Caco-2 (cell line): ENCODE data around the gene CASP9. TPM values are rescaled to one million over a fixed set of nuclear protein-coding genes. Genes with fewer than 3 reads are reported as not detected.
"Not testable (repeated sequence)": the region's sequence is repeated elsewhere in the genome, so short reads cannot be mapped to it uniquely, and the experiment has no call there.

Experiments
- BruUV-seq: library from RNA; stranded (reverse); fragments of 400-500 nt; replicated peaks from 2 replicates; lab custom pipeline; 2021; lab: Mats Ljungman, UMichigan
- CTCF ChIA-PET: fragments of 300-600 bp; sonication (Branson Sonifier 250); formaldehyde crosslinking; loops from one replicate; lab custom pipeline; 2022; ENCODE audit warnings: antibody characterized with exemption; lab: Charles Lee
- POLR2A ChIA-PET: fragments of 300-600 bp; sonication (Branson Sonifier 250); formaldehyde crosslinking; loops from one replicate; lab custom pipeline; 2022; ENCODE audit warnings: antibody characterized with exemption; lab: Charles Lee
- DNase-seq, 2 experiments: peaks; one replicate each; pipeline versions ENCODE4 v3.0.0 to v3.0.0-alpha.2; 2020 to 2022
- H3K27me3 ChIP-seq: replicated peaks from 2 replicates; pipeline ENCODE4 v1.6.0; 2011; ENCODE audit warnings: low read length; ENCODE audit not compliant: control insufficient read depth, insufficient read depth
- H3K36me3 ChIP-seq: 2 replicates; pipeline ENCODE4 v1.5.1; 2011; ENCODE audit warnings: low read length; ENCODE audit not compliant: control insufficient read depth, insufficient read depth
- H3K4me1 ChIP-seq: fragments of 250-450 bp; sonication (Bioruptor Pico); 2 replicates; pipeline ENCODE4 v1.5.1; 2020; ENCODE audit warnings: mild to moderate bottlenecking
- H3K4me3 ChIP-seq: 2 replicates; pipeline ENCODE4 v1.5.1; 2011; ENCODE audit warnings: low read depth, mild to moderate bottlenecking, control low read depth, low read length
- H3K9me3 ChIP-seq: fragments of 250-450 bp; sonication (Bioruptor Pico); 2 replicates; pipeline ENCODE4 v1.5.1; 2020; ENCODE audit warnings: mild to moderate bottlenecking, moderate library complexity
- H3K27ac Mint-ChIP-seq: one replicate; pipeline ENCODE4 v1.8.0; 2022; ENCODE audit warnings: mixed read lengths; ENCODE audit not compliant: unreplicated experiment
- H3K27me3 Mint-ChIP-seq: one replicate; pipeline ENCODE4 v1.8.0; 2022; ENCODE audit warnings: mixed read lengths; ENCODE audit not compliant: insufficient read depth, unreplicated experiment
- H3K36me3 Mint-ChIP-seq: one replicate; pipeline ENCODE4 v1.8.0; 2022; ENCODE audit warnings: mild to moderate bottlenecking, mixed read lengths; ENCODE audit not compliant: insufficient read depth, unreplicated experiment
- H3K4me1 Mint-ChIP-seq: one replicate; pipeline ENCODE4 v1.8.0; 2022; ENCODE audit warnings: low read depth, mixed read lengths; ENCODE audit not compliant: unreplicated experiment
- H3K4me3 Mint-ChIP-seq: one replicate; pipeline ENCODE4 v1.8.0; 2022; ENCODE audit warnings: mild to moderate bottlenecking, moderate library complexity, mixed read lengths; ENCODE audit not compliant: unreplicated experiment
- H3K9me3 Mint-ChIP-seq: one replicate; pipeline ENCODE4 v1.8.0; 2022; ENCODE audit warnings: mixed read lengths; ENCODE audit not compliant: unreplicated experiment
- CTCF ChIP-seq, 2 experiments: fragments of 200-600 bp in 1 of 2; IDR thresholded peaks; 1 replicate in 1 of 2; 2 replicates in 1 of 2; pipeline versions ENCODE4 v1.5.1 to v1.8.0; 2011 to 2022; ENCODE audit warnings: antibody characterized with exemption in 1 of 2, control low read depth in 1 of 2, inconsistent platforms in 1 of 2, low read depth in 1 of 2, low read length in 1 of 2, mild to moderate bottlenecking in 1 of 2, moderate library complexity in 1 of 2; ENCODE audit not compliant: insufficient read depth in 1 of 2, severe bottlenecking in 1 of 2, unreplicated experiment in 1 of 2
- intact Hi-C: fragments of 100-400 bp; cut with micrococcal nuclease; formaldehyde crosslinking; loops from one replicate; pipeline ENCODE4 v1.10.0; 2022; ENCODE audit not compliant: unreplicated experiment
- total RNA-seq: library from RNA; stranded (reverse); gene quantifications from 2 replicates; pipeline ENCODE4 v1.2.3, GENCODE V29; 2022

Gene CASP9
- total RNA-seq, 1 experiment from 2014 or later, result 9.9 TPM

- no peak for TF ChIP-seq CTCF (IDR thresholded peaks at IDR 0.05; ENCODE audit: insufficient read depth in 1 of 2, low read depth in 1 of 2, low read length in 1 of 2, severe bottlenecking in 1 of 2, unreplicated experiment in 1 of 2)
- Mint-ChIP-seq H3K27ac (no peak overlapping the region), H3K36me3 (no peaks in the 10 kb centered on the region), H3K4me3 (no peak overlapping the region), H3K4me1 (peaks cover 11% of the 10 kb centered on the region), H3K9me3 (no peaks in the 10 kb centered on the region), H3K27me3 (no peaks in the 10 kb centered on the region)
- no TSS peak for BruUV-seq
- no peaks in the 10 kb centered on the region for H3K9me3 ChIP-seq
- DNase-seq, result no peak
- intact Hi-C loops, result no loop called here
- ChIA-PET CTCF (no interaction called here), POLR2A (no interaction called here)
- H3K27me3 ChIP-seq, result no peaks in the 10 kb centered on the region
- H3K36me3 ChIP-seq, result no peaks in the 10 kb centered on the region
- H3K4me1 ChIP-seq, result 0 out of 2 replicates have a peak, but pooled peaks cover 5% of the 10 kb centered on the region
- H3K4me3 ChIP-seq, result no peak overlapping the region
Measured at GRCh38 chr1:15459771-15460707, 64.0 kb downstream of the CASP9 start.

GRCh38 chr1:15458388-15458787, 65.6 kb downstream of the CASP9 start:
- BruUV-seq, H3K36me3 ChIP-seq, H3K27me3 ChIP-seq, H3K27ac Mint-ChIP-seq, H3K4me3 ChIP-seq, H3K4me3 Mint-ChIP-seq, H3K36me3 Mint-ChIP-seq, H3K9me3 ChIP-seq, H3K9me3 Mint-ChIP-seq, POLR2A ChIA-PET, intact Hi-C loops, DNase-seq, H3K4me1 ChIP-seq, H3K27me3 Mint-ChIP-seq: not testable (repeated sequence)
- CTCF ChIA-PET, result interaction anchor here (0.6 kb wide), 1 partner anchor 255 kb away, joined by 3 read pairs; no protein-coding TSS in a partner anchor
- H3K4me1 Mint-ChIP-seq, result peaks cover 11% of the 10 kb centered on the region

- CTCF ChIA-PET, result no interaction called here
- H3K4me1 Mint-ChIP-seq, result peaks cover 11% of the 10 kb centered on the region
- H3K27me3 Mint-ChIP-seq, result no peaks in the 10 kb centered on the region
- no peak overlapping the region for H3K27ac Mint-ChIP-seq
- Histone ChIP-seq H3K9me3 (no peaks in the 10 kb centered on the region), H3K27me3 (no peaks in the 10 kb centered on the region), H3K4me3 (no peak overlapping the region), H3K4me1 (0 out of 2 replicates have a peak, but pooled peaks cover 5% of the 10 kb centered on the region), H3K36me3 (no peaks in the 10 kb centered on the region)
- DNase-seq, result peak in 1 of 2 experiments; percentile 48
- no TSS peak for BruUV-seq
- POLR2A ChIA-PET, result interaction anchor here (0.6 kb wide), 1 partner anchor 341 kb away, joined by 6 read pairs; no protein-coding TSS in a partner anchor
- no peaks in the 10 kb centered on the region for H3K9me3 Mint-ChIP-seq
- H3K36me3 Mint-ChIP-seq, result no peaks in the 10 kb centered on the region
- intact Hi-C loops, result no loop called here
- no peak for TF ChIP-seq CTCF (IDR thresholded peaks at IDR 0.05; ENCODE audit: insufficient read depth in 1 of 2, low read depth in 1 of 2, low read length in 1 of 2, severe bottlenecking in 1 of 2, unreplicated experiment in 1 of 2)
- no peak overlapping the region for H3K4me3 Mint-ChIP-seq
Measured at GRCh38 chr1:15457585-15457984, 66.4 kb downstream of the CASP9 start.
